Measurements from ENCODE around the gene TNS1. TPM values are rescaled to one million over a fixed set of nuclear protein-coding genes. Genes with fewer than 3 reads are reported as not detected.
A peak's percentile ranks its signal among the peaks of the same experiment; 100 is the strongest.

The TNS1 gene
- total RNA-seq, 1 donor: 48.9 TPM

- peaks cover 65% of the 10 kb centered on the region for H4K20me1 ChIP-seq (ENCODE audit: insufficient read depth, low read length)
- TF ChIP-seq CTCF (IDR thresholded peaks at IDR 0.05; ENCODE audit: extremely low read depth, low read depth, low read length): peak; percentile 14
- H3K4me3 ChIP-seq (ENCODE audit: insufficient read depth, low read length): no peak overlapping the region
- peaks cover 57% of the 10 kb centered on the region for H3K79me2 ChIP-seq (ENCODE audit: insufficient read depth, low read length)
- peaks cover 39% of the 10 kb centered on the region for H3K4me1 ChIP-seq (ENCODE audit: insufficient read depth, low read length)
- peak; percentile 80 for DNase-seq (ENCODE audit: insufficient read length, low spot score, missing footprints)
- H3K27me3 ChIP-seq (ENCODE audit: insufficient read depth, low read length): no peaks in the 10 kb centered on the region
- H3K4me2 ChIP-seq (ENCODE audit: insufficient read depth, low read length): no peak overlapping the region
- H3K9me3 ChIP-seq (ENCODE audit: low read depth, low read length): no peaks in the 10 kb centered on the region
- peaks cover 13% of the 10 kb centered on the region for H3K36me3 ChIP-seq (ENCODE audit: insufficient read depth, low read length)
- no peak overlapping the region for H3K27ac ChIP-seq (ENCODE audit: low read depth, low read length)
- no peak overlapping the region for H2AFZ ChIP-seq (ENCODE audit: low read length)
These were observed 93.5 kb downstream of the TNS1 start for GRCh38 chr2:217909156-217909820.

GRCh38 chr2:217908544-217908943 is 94.3 kb downstream of the TNS1 start:
- Histone ChIP-seq H3K4me2 (ENCODE audit: insufficient read depth, low read length) (no peak overlapping the region), H3K4me3 (ENCODE audit: insufficient read depth, low read length) (no peak overlapping the region), H4K20me1 (ENCODE audit: insufficient read depth, low read length) (peaks cover 66% of the 10 kb centered on the region), H3K27ac (ENCODE audit: low read depth, low read length) (no peak overlapping the region), H3K36me3 (ENCODE audit: insufficient read depth, low read length) (peaks cover 14% of the 10 kb centered on the region), H3K79me2 (ENCODE audit: insufficient read depth, low read length) (peaks cover 50% of the 10 kb centered on the region), H3K9me3 (ENCODE audit: low read depth, low read length) (no peaks in the 10 kb centered on the region), H3K27me3 (ENCODE audit: insufficient read depth, low read length) (no peaks in the 10 kb centered on the region), H3K4me1 (ENCODE audit: insufficient read depth, low read length) (peaks cover 47% of the 10 kb centered on the region), H2AFZ (ENCODE audit: low read length) (no peak overlapping the region)
- no peak for TF ChIP-seq CTCF (IDR thresholded peaks at IDR 0.05; ENCODE audit: extremely low read depth, low read depth, low read length)
- no peak for DNase-seq (ENCODE audit: insufficient read length, low spot score, missing footprints)

GRCh38 chr2:217907266-217907665 is 95.5 kb downstream of the TNS1 start:
- H3K79me2 ChIP-seq (ENCODE audit: insufficient read depth, low read length): peaks cover 37% of the 10 kb centered on the region

More at GRCh38 chr2:217907266-217907665, 95.5 kb downstream of the TNS1 start:
- Histone ChIP-seq H3K4me3 (ENCODE audit: insufficient read depth, low read length) (no peak overlapping the region), H3K9me3 (ENCODE audit: low read depth, low read length) (no peaks in the 10 kb centered on the region), H3K27ac (ENCODE audit: low read depth, low read length) (no peak overlapping the region), H2AFZ (ENCODE audit: low read length) (no peak overlapping the region), H3K27me3 (ENCODE audit: insufficient read depth, low read length) (no peaks in the 10 kb centered on the region), H4K20me1 (ENCODE audit: insufficient read depth, low read length) (peaks cover 62% of the 10 kb centered on the region), H3K36me3 (ENCODE audit: insufficient read depth, low read length) (peaks cover 17% of the 10 kb centered on the region), H3K4me1 (ENCODE audit: insufficient read depth, low read length) (peaks cover 53% of the 10 kb centered on the region), H3K4me2 (ENCODE audit: insufficient read depth, low read length) (no peak overlapping the region)
- TF ChIP-seq CTCF (IDR thresholded peaks at IDR 0.05; ENCODE audit: extremely low read depth, low read depth, low read length): no peak
- peak; percentile 56 for DNase-seq (ENCODE audit: insufficient read length, low spot score, missing footprints)
